Measurements from ENCODE around the gene SEMA3A. TPM values are rescaled to one million over a fixed set of nuclear protein-coding genes. Genes with fewer than 3 reads are reported as not detected.
"Not testable (repeated sequence)": the region's sequence is repeated elsewhere in the genome, so short reads cannot be mapped to it uniquely, and the experiment has no call there.

The SEMA3A gene
- total and polyA plus RNA-seq, 4 donors, result 0.13 to 0.56 (median 0.20) TPM

- WGBS, result 75% methylated on average over 2 of the region's 2 CpGs
- no peak overlapping the region for H3K4me3 ChIP-seq (ENCODE audit: low read depth in 1 of 3, low read length in 3 of 3)
- H3K27ac ChIP-seq (ENCODE audit: low read depth in 1 of 2, low read length in 2 of 2), result no peak overlapping the region
- TF ChIP-seq HNF4G (IDR thresholded peaks at IDR 0.05) (no peak), CTCF (IDR thresholded peaks at IDR 0.05; ENCODE audit: low read depth, low read length, missing input control) (no peak), REST (IDR thresholded peaks at IDR 0.05) (no peak), JUND (IDR thresholded peaks at IDR 0.05) (no peak), RXRA (IDR thresholded peaks at IDR 0.05) (no peak), ATF3 (IDR thresholded peaks at IDR 0.05) (no peak), MAX (IDR thresholded peaks at IDR 0.05) (no peak), TAF1 (conservative IDR thresholded peaks at IDR 0.05) (no peak), SP1 (IDR thresholded peaks at IDR 0.05) (no peak), RAD21 (IDR thresholded peaks at IDR 0.05) (no peak), HNF4A (conservative IDR thresholded peaks at IDR 0.05) (no peak), YY1 (IDR thresholded peaks at IDR 0.05) (no peak), GABPA (IDR thresholded peaks at IDR 0.05 in 1 of 2, conservative IDR thresholded peaks at IDR 0.05 in 1 of 2) (no peak), NR2F2 (IDR thresholded peaks at IDR 0.05) (no peak), EGR1 (IDR thresholded peaks at IDR 0.05; ENCODE audit: low read depth in 2 of 2) (no peak), FOXA2 (IDR thresholded peaks at IDR 0.05) (no peak)
- no peaks in the 10 kb centered on the region for H3K4me1 ChIP-seq (ENCODE audit: control insufficient read depth in 4 of 4, insufficient read depth in 4 of 4, low read length in 3 of 4)
- no peaks in the 10 kb centered on the region for H3K9me3 ChIP-seq (ENCODE audit: control insufficient read depth in 4 of 4, low read length in 3 of 4)
- H3K36me3 ChIP-seq (ENCODE audit: control insufficient read depth in 4 of 4, insufficient read depth in 3 of 4, low read depth in 1 of 4, low read length in 3 of 4), result no peaks in the 10 kb centered on the region
- no peak overlapping the region for H3K9ac ChIP-seq (ENCODE audit: low read depth in 1 of 2, low read length in 2 of 2)
- no peaks in the 10 kb centered on the region for H3K27me3 ChIP-seq (ENCODE audit: control insufficient read depth in 4 of 4, insufficient read depth in 4 of 4, low read length in 3 of 4)
- DNase-seq (ENCODE audit: low spot score), result no peak
These were observed 138.5 kb downstream of the SEMA3A start for GRCh38 chr7:84055904-84056605.

- not testable (repeated sequence) for H3K27ac ChIP-seq (ENCODE audit: low read depth in 1 of 2, low read length in 2 of 2); H3K36me3 ChIP-seq (ENCODE audit: control insufficient read depth in 4 of 4, insufficient read depth in 3 of 4, low read depth in 1 of 4, low read length in 3 of 4); H3K27me3 ChIP-seq (ENCODE audit: control insufficient read depth in 4 of 4, insufficient read depth in 4 of 4, low read length in 3 of 4); H3K4me1 ChIP-seq (ENCODE audit: control insufficient read depth in 4 of 4, insufficient read depth in 4 of 4, low read length in 3 of 4); DNase-seq (ENCODE audit: low spot score); H3K9ac ChIP-seq (ENCODE audit: low read depth in 1 of 2, low read length in 2 of 2); H3K9me3 ChIP-seq (ENCODE audit: control insufficient read depth in 4 of 4, low read length in 3 of 4); H3K4me3 ChIP-seq (ENCODE audit: low read depth in 1 of 3, low read length in 3 of 3)
- 78% methylated on average over 20 of the region's 23 CpGs for WGBS
These were observed 139.4 kb downstream of the SEMA3A start for GRCh38 chr7:84055199-84055598.

All from liver (tissue), 9 donors.